Neural crest cell (in vitro differentiated cells): ENCODE data around the gene ADGRA1. TPM values are rescaled to one million over a fixed set of nuclear protein-coding genes. Genes with fewer than 3 reads are reported as not detected.

ENCODE experiments used
- DNase-seq: peaks from one replicate; pipeline ENCODE4 v3.0.0; 2021; ENCODE audit warnings: low read depth, mixed read lengths, low spot score
- H3K27ac Mint-ChIP-seq: one replicate; pipeline ENCODE4 v1.8.0; 2021; ENCODE audit warnings: mild to moderate bottlenecking, mixed read lengths; ENCODE audit not compliant: unreplicated experiment
- H3K27me3 Mint-ChIP-seq: 2 replicates; pipeline ENCODE4 v1.8.0; 2021; ENCODE audit warnings: low read depth, mild to moderate bottlenecking, mixed read lengths
- H3K36me3 Mint-ChIP-seq: 2 replicates; pipeline ENCODE4 v1.8.0; 2021; ENCODE audit warnings: low read depth, mild to moderate bottlenecking, mixed read lengths
- H3K4me1 Mint-ChIP-seq: 2 replicates; pipeline ENCODE4 v1.8.0; 2021; ENCODE audit warnings: mixed read lengths
- H3K4me3 Mint-ChIP-seq: one replicate; pipeline ENCODE4 v1.8.0; 2021; ENCODE audit warnings: mild to moderate bottlenecking, mixed read lengths
- H3K9me3 Mint-ChIP-seq: 2 replicates; pipeline ENCODE4 v1.8.0; 2021; ENCODE audit warnings: mixed read lengths
- total RNA-seq: library from RNA; stranded (reverse); gene quantifications from 2 replicates; pipeline ENCODE4 v1.2.1, GENCODE V29; 2021
- TF ChIP-seq, protein P1 (sequence below): fragments of 200-600 bp; sonication (generic); conservative IDR thresholded peaks from 2 replicates; pipeline ENCODE4 v1.5.0; 2021; ENCODE audit warnings: antibody characterized with exemption, mild to moderate bottlenecking

ADGRA1 gene
- total RNA-seq, 1 donor from 2014 or later: 0.33 TPM

DNA sequence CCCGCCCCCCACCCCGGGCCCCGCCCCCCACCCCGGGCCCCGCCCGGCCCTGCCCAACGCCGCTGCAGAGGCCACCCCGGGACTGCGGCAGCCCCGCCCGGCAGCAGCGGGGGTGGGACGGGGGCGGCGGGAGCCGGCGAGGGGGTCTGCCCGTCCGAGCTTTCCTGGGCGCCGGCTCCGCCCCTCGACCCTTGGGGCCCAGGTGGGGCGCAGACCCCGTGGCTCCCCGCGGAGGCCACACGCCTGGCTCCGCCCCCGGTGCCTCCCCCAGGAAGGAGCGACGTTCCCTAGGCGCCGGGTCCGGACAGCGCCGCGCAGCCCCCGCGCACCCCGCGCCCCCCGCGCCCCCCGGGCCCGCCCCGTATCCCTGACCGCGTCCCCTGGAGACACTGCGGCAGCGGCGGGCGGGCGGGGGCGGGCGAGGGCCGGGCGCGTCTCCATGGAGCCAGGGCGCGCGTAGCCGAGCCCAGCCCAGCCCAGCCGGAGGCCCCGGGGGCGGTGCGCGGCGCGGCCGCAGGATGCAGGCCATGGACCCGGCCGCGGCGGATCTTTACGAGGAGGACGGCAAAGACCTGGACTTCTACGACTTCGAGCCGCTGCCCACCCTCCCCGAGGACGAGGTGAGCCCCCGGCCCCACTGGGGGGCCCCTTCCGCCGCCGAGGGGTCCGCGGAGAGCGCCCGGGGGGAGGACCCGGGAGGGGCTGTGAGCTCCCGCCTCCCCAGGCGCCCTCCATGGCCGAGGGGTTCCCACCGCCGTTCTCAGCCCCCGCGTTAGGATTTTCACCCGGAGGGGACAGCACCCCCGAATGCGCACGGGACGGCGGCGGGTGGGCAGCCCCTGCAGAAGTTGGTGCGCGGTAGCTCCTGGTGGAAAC, 72.5 kb downstream of the ADGRA1 start, which contains the start of gene KNDC1:
Gene KNDC1, plus strand, starts transcription at position 270 of the 876 bp plus-strand sequence. Its CDS starts 249 bp downstream, at position 519.
- H3K27ac Mint-ChIP-seq: no peak within 1 kb of the TSS
- no peaks in the 10 kb centered on the region for H3K36me3 Mint-ChIP-seq
- DNase-seq: peak; percentile 45
- TF ChIP-seq, protein P1, sequence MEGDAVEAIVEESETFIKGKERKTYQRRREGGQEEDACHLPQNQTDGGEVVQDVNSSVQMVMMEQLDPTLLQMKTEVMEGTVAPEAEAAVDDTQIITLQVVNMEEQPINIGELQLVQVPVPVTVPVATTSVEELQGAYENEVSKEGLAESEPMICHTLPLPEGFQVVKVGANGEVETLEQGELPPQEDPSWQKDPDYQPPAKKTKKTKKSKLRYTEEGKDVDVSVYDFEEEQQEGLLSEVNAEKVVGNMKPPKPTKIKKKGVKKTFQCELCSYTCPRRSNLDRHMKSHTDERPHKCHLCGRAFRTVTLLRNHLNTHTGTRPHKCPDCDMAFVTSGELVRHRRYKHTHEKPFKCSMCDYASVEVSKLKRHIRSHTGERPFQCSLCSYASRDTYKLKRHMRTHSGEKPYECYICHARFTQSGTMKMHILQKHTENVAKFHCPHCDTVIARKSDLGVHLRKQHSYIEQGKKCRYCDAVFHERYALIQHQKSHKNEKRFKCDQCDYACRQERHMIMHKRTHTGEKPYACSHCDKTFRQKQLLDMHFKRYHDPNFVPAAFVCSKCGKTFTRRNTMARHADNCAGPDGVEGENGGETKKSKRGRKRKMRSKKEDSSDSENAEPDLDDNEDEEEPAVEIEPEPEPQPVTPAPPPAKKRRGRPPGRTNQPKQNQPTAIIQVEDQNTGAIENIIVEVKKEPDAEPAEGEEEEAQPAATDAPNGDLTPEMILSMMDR: no peak
- H3K9me3 Mint-ChIP-seq: no peaks in the 10 kb centered on the region
- H3K4me3 Mint-ChIP-seq: peak within 1 kb of the TSS; percentile 74
- H3K27me3 Mint-ChIP-seq: peaks cover 31% of the 10 kb centered on the region
- H3K4me1 Mint-ChIP-seq: no peaks in the 10 kb centered on the region

GRCh38 chr10:133160826-133161471, 73.2 kb downstream of the ADGRA1 start:
- H3K36me3 Mint-ChIP-seq: no peaks in the 10 kb centered on the region
- DNase-seq: no peak
- H3K9me3 Mint-ChIP-seq: no peaks in the 10 kb centered on the region
- H3K4me3 Mint-ChIP-seq: peak overlapping the region; percentile 74
- H3K27ac Mint-ChIP-seq: no peak overlapping the region
- no peaks in the 10 kb centered on the region for H3K4me1 Mint-ChIP-seq
- peaks cover 30% of the 10 kb centered on the region for H3K27me3 Mint-ChIP-seq
- TF ChIP-seq, protein P1: no peak

DNA sequence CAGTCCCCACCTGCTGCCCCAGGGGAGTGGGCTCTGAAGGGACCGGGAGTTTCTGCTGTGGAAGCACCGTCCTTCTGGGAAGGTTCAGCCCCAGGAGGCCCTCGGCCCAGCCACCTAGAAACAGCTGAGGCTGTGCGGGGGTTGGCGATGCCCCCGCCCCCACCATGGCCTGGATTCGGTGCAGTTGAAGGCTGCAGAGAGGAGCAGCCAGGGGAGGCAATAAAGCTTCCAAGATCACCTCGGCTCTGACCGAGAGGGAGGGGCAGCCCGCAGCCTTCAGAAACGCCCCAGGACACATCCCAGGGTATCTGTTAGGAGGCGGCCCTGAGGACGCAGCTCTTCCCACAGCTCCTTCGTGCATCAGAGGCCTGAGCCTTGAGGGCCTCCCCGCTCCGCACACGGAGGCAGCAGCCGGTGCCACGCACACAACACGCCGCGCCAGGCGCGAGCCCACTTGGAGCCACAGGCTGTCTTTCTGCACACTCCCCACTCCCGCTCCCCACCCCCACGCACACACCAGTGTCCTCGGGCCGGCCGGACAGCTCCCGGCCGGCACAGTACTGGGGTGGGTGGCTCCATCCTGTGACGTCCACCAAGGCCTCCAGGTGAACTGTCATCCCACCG, 73.9 kb downstream of the ADGRA1 start:
- H3K27me3 Mint-ChIP-seq: peaks cover 30% of the 10 kb centered on the region
- H3K27ac Mint-ChIP-seq: no peak overlapping the region
- TF ChIP-seq, protein P1: no peak
- H3K36me3 Mint-ChIP-seq: peaks cover 4% of the 10 kb centered on the region
- H3K9me3 Mint-ChIP-seq: no peaks in the 10 kb centered on the region
- H3K4me1 Mint-ChIP-seq: no peaks in the 10 kb centered on the region
- no peak for DNase-seq
- peak overlapping the region; percentile 74 for H3K4me3 Mint-ChIP-seq

GRCh38 chr10:133162178-133162909, 74.6 kb downstream of the ADGRA1 start:
- H3K4me1 Mint-ChIP-seq: no peaks in the 10 kb centered on the region
- peak overlapping the region; percentile 41 for H3K4me3 Mint-ChIP-seq
- TF ChIP-seq, protein P1: no peak
- no peak for DNase-seq
- no peak overlapping the region for H3K27ac Mint-ChIP-seq
- H3K9me3 Mint-ChIP-seq: no peaks in the 10 kb centered on the region
- H3K36me3 Mint-ChIP-seq: peaks cover 4% of the 10 kb centered on the region
- H3K27me3 Mint-ChIP-seq: peaks cover 27% of the 10 kb centered on the region
